Stimulated activated CD8-positive, alpha-beta memory T cell treated with anti-CD3 and anti-CD28 coated beads, Interleukin-15, amount 100 ng/mL, for 24 hours (primary cell): ENCODE measurements around the gene XPNPEP1.

ENCODE experiments used
- DNase-seq: peaks from one replicate; pipeline ENCODE4 v3.0.0-alpha.2; 2020; ENCODE audit warnings: low read depth

XPNPEP1 gene

GRCh38 chr10:109893386-109893785, 29.9 kb downstream of the XPNPEP1 start:
- no peak for DNase-seq

- no peak for DNase-seq
Observed at GRCh38 chr10:109892931-109893330, 30.4 kb downstream of the XPNPEP1 start.

DNA sequence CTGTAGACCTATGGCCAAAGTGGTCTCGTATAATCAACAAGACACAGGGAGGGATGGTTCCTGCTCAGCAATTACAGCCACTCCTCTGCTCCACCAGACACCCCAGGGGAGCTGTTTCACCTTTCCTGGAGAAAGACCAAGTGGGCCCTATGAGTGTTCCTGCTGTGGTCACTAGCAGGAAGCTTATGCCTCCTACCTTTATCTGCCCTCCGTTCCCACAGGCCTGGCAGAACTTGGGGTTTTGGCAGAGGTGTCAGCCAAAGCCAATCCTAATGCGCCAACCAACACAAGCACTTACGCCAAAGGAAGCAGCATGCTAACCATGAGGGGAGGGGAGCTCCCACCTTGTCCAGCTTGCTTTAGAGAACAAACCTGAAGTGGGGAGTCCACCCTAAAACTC, 31.2 kb downstream of the XPNPEP1 start:
- DNase-seq = no peak

DNA sequence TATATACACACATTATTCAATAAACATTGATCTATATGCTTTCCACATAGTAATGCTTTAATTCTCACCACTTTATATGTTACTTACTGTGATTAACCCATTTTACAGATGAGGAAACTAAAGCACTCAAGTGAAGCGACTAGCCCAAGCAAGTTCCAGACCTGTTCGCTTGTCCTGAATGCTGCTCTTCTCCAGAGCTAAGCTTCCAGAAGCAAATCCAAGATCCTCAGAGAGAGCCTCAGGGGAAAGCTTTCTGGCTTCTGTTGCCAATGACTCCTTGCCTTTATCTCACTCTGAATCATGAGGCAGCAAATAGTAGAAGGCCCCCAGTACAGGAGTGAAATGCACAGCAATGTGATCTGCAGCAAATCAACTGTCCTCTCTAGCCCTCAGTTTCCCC, 32.2 kb downstream of the XPNPEP1 start:
- DNase-seq = no peak

DNA sequence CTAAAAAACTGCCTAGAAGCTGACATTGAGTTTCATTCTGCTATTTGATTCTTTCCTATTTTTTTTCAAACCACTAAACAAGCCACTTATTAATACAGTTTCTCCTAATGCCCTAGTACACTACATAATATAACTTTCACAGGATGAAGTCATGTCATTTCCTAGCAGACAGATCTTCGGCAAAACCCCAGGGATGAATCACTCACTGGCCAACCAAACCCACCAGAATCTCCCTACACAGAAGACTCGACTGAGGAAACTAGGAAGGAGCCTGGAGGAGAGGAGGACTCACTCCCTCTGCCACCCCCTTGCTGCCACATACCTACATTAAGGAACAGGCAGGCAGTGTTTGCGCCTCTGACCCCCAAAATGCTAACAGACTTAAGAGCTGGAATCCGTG, 33.4 kb downstream of the XPNPEP1 start:
- no peak for DNase-seq

DNA sequence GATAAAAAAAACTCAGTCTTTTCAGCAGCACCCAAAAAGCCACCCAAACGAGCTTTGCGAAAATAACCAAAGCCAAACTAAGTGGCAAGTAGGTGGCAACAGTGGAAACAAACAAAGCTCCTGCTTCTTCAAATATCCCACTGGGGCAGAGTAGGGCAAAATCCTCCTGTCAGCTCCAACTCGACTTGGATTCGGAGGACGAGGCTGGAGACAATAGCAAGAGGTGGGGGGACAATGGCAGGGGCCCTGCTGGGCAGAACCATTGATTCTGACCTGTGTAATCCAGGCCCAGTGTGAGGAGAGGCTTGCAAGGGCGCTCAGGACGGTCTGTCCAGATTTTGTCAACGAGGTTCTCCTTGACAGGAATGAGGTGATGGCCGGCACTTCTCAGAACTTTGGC, 35.5 kb downstream of the XPNPEP1 start:
- no peak for DNase-seq

DNA sequence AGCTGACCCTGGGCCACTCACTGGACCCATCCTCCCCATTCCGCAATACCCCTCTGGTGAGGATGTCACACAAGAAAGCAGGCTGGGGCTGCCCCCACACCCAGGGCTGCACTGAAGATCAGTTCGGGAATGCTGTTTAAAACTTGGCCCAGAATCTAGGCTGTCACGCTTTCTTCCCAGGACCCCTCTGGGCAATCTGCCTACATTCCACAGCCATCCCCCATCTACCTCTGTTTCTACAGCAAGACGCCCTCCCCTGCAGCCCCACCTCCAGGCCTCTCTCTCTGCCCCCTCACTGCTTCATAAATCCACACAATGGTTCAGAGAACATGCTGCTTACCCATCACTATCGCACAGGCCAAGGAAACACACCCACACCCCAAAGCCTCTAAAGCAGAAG, 36.1 kb downstream of the XPNPEP1 start:
- no peak for DNase-seq

- DNase-seq = no peak
Observed at GRCh38 chr10:109886781-109887140, 36.5 kb downstream of the XPNPEP1 start.

DNA sequence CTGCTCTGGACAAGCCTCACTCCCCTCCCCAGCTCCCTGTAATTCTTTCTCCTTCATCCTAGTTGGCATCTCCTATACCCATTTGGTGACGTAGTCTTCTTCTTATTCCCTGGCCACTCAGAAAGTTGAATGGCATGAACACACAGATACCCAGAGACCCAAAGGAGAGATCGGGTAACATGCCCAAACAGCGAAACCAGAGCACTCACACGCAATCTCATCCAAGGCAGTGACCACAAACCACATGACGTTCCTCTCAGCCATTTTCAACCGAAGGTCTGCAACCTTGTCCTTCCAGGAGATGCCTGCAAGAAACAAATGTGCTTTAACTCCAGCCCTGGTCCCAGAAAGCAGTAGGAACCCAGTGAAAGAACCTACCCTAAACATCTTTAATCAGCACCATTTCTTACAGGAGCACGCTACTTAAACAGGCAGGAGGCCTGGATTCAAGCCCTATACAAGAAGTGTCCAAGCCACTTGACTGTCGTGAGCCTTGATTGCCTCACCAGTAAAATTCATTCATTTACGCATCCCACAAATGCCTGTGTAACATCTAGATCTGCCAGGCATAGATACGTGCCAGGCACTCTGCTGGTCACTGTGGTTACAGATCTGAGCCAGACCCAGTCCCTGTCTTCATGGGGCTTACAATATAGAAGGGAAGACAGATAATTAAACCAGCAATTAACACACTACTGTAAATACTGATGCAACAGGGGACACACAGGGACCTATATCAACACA, 37.1 kb downstream of the XPNPEP1 start:
- no peak for DNase-seq

GRCh38 chr10:109883859-109884771, 39.2 kb downstream of the XPNPEP1 start:
- peak; percentile 21 for DNase-seq

DNA sequence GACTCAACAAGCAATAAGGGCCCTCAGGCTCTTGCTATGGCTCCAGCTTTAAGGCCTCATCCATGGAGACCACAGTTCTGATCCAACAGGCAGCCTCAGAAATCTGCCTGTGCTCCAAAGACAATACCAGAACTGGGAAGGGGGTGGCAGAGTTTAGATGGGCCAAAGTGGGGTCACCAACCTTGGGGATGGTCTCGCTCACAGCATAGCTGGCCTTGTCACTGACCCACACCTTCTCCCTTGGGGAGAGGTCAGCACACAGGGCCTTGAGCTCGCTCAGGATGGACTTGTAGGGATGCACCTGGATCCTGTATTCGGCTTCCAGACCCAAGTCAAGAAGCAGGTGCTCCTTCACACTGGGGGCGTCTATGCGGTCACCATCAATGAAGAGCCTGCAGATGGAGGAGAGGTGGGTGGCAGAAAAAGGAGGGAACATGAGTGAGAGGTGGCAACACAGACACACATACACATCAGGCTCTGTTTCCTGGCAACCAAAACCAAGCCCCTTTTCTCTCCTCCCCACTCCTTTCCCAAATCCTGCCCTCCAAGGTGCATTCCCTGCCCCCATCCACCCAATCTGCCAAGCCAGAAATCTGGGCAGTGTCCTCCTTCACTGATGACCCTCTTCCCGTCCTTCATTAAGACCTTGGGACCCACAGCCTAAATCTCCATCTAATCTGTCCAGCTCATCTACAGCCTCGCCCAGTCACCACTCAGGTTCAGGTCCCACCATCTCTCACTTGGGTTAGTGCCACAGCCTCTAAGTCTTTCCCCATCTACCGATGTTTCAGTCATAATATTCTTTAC, 40.9 kb downstream of the XPNPEP1 start:
- no peak for DNase-seq

- DNase-seq = no peak
Observed at GRCh38 chr10:109881769-109882057, 41.6 kb downstream of the XPNPEP1 start.

- DNase-seq = no peak
Observed at GRCh38 chr10:109880886-109881768, 42.2 kb downstream of the XPNPEP1 start.

DNA sequence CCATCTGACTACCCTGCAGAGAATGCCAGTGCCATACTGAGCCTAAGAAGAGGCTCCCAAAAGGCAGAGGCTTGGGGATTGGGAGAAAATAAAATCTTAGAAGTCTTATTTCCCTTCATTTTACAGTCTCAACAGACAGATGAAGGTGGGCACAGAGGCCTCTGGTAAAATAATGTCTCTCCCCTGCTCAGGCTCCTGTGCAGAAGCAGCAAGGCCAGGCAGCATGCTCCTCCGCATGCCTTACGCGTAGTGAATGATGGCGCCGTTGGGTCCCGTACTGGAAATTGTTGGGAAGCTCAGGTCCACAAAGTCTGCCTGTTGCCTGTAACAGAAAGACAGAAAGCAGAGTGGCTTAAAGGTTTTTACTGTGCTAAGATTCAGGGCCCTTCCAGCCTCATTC, 45.8 kb downstream of the XPNPEP1 start:
- DNase-seq = no peak

DNA sequence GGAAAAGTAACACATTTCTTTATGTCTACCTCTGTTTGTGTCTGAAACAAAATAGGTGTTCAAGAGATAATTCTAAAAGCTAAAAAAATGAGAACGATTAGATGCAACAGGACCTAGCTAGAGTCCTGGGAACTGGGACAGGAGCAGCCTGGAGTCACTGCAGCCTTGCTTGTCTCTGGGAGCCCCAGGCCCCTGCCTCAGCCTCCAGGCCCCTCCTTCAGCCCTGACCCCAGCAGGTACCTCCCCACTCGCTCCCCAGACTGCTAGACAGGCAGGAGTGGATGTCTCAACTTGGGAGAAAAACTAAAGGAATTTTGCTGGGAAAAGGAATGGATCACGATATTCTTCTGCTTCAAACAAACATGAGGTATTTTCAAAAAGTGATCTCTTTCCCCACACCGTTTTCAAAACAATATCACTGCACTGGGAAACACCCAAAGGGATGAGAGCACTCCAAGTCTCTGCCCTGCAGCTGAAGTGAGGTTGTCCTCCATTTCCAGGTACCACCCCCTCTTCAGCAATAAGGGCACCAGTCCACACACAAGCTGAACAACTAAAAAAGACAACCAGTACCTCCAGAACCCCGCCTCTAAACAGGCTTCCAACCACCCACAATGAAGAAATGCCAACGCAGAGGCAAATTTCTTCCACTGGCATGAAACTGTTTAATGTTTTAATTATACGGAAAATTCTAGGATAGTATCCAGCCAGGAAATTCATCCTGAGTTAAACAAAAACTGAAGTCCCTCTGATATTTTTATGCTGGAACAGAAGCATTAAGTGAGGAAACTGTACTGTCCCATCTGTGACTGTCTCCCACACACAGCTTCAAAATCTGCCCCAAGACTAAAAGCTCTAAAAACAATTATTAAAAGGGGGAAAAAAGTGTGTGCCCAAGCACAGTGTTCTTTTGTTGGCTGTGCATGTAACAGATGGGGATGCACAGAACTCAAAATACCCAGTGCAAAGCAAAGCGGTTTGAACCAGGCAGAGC, 47.2 kb downstream of the XPNPEP1 start:
- DNase-seq = no peak

GRCh38 chr10:109875151-109875568, 48.2 kb downstream of the XPNPEP1 start:
- no peak for DNase-seq

- DNase-seq = no peak
Observed at GRCh38 chr10:109871476-109871875, 51.8 kb downstream of the XPNPEP1 start.

- DNase-seq = no peak
Observed at GRCh38 chr10:109866995-109867635, 56.2 kb downstream of the XPNPEP1 start.

- DNase-seq = no peak
Observed at GRCh38 chr10:109866168-109866994, 56.9 kb downstream of the XPNPEP1 start.
